Osteoblast (primary cell): ENCODE results near the gene APBB1IP. TPM values are rescaled to one million over a fixed set of nuclear protein-coding genes. Genes with fewer than 3 reads are reported as not detected.

ENCODE experiments used
- DNase-seq: peaks from one replicate; pipeline ENCODE4 v3.0.0; 2011; ENCODE audit warnings: low spot score, mixed read lengths; ENCODE audit not compliant: insufficient read length; ENCODE audit errors: missing footprints
- H2AFZ ChIP-seq: 2 replicates; pipeline ENCODE4 v1.6.0; 2011; ENCODE audit warnings: mild to moderate bottlenecking, low read length
- H3K27ac ChIP-seq: 2 replicates; pipeline ENCODE4 v1.5.1; 2011; ENCODE audit warnings: mild to moderate bottlenecking, low read depth, low read length, moderate library complexity
- H3K27me3 ChIP-seq: 2 replicates; pipeline ENCODE4 v1.6.0; 2012; ENCODE audit warnings: mild to moderate bottlenecking, control low read depth, inconsistent platforms, low read length, moderate library complexity; ENCODE audit not compliant: insufficient read depth
- H3K36me3 ChIP-seq: 2 replicates; pipeline ENCODE4 v1.5.1; 2011; ENCODE audit warnings: mild to moderate bottlenecking, low read length, control low read depth, moderate library complexity; ENCODE audit not compliant: insufficient read depth
- H3K4me1 ChIP-seq: 2 replicates; pipeline ENCODE4 v1.5.1; 2011; ENCODE audit warnings: mild to moderate bottlenecking, low read length, control low read depth, moderate library complexity; ENCODE audit not compliant: insufficient read depth
- H3K4me2 ChIP-seq: 2 replicates; pipeline ENCODE4 v1.6.0; 2011; ENCODE audit warnings: mild to moderate bottlenecking, low read length; ENCODE audit not compliant: insufficient read depth
- H3K4me3 ChIP-seq: fragments of 200-600 bp; sonication (generic); 3 replicates; pipeline ENCODE4 v1.5.1; 2012; ENCODE audit warnings: mild to moderate bottlenecking, low read length, inconsistent platforms; ENCODE audit not compliant: insufficient read depth
- H3K79me2 ChIP-seq: 2 replicates; pipeline ENCODE4 v1.6.0; 2012; ENCODE audit warnings: mild to moderate bottlenecking, low read length, control low read depth, inconsistent platforms; ENCODE audit not compliant: insufficient read depth
- H3K9me3 ChIP-seq: 2 replicates; pipeline ENCODE4 v1.5.1; 2011; ENCODE audit warnings: low read depth, low read length, control low read depth
- H4K20me1 ChIP-seq: 2 replicates; pipeline ENCODE4 v1.6.0; 2012; ENCODE audit warnings: mild to moderate bottlenecking, low read length, control low read depth; ENCODE audit not compliant: insufficient read depth
- total RNA-seq: library from RNA; depleted of rRNA; stranded (reverse); fragments of >200 nt; gene quantifications from 2 replicates; pipeline ENCODE4 v1.2.3, GENCODE V29; 2012
- TF ChIP-seq, protein P1 (sequence below): IDR thresholded peaks from 2 replicates; pipeline ENCODE4 v1.5.1; 2011; ENCODE audit warnings: mild to moderate bottlenecking, low read depth, low read length, moderate library complexity; ENCODE audit errors: extremely low read depth

APBB1IP gene
- total RNA-seq, 1 donor = 14.8 TPM

DNA sequence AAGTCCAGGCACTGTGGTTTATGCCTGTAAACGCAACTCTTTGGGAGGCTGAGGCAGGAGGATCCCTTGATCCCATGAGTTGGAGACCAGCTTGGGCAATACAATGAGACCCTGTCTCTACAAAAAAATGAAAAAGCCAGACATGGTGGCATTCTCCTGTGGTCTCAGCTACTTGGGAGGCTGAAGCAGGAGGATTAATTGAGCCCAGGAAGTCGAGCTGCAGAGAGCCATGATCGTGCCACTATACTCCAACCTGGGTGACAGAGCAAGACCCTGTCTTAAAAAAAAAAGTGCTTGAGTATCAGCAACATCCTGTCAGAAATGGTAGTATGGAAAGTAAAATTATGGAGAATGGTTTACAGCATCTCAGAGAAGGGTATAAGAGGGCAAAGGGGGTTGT, 11.6 kb downstream of the APBB1IP start:
- H3K4me3 ChIP-seq = no peak overlapping the region
- no peaks in the 10 kb centered on the region for H3K4me1 ChIP-seq
- H3K9me3 ChIP-seq = no peaks in the 10 kb centered on the region
- no peaks in the 10 kb centered on the region for H3K36me3 ChIP-seq
- no peaks in the 10 kb centered on the region for H3K27me3 ChIP-seq
- DNase-seq = no peak
- H4K20me1 ChIP-seq = no peaks in the 10 kb centered on the region
- H3K79me2 ChIP-seq = no peaks in the 10 kb centered on the region
- TF ChIP-seq, protein P1, sequence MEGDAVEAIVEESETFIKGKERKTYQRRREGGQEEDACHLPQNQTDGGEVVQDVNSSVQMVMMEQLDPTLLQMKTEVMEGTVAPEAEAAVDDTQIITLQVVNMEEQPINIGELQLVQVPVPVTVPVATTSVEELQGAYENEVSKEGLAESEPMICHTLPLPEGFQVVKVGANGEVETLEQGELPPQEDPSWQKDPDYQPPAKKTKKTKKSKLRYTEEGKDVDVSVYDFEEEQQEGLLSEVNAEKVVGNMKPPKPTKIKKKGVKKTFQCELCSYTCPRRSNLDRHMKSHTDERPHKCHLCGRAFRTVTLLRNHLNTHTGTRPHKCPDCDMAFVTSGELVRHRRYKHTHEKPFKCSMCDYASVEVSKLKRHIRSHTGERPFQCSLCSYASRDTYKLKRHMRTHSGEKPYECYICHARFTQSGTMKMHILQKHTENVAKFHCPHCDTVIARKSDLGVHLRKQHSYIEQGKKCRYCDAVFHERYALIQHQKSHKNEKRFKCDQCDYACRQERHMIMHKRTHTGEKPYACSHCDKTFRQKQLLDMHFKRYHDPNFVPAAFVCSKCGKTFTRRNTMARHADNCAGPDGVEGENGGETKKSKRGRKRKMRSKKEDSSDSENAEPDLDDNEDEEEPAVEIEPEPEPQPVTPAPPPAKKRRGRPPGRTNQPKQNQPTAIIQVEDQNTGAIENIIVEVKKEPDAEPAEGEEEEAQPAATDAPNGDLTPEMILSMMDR = no peak
- no peak overlapping the region for H3K4me2 ChIP-seq
- no peak overlapping the region for H3K27ac ChIP-seq
- H2AFZ ChIP-seq = no peak overlapping the region

DNA sequence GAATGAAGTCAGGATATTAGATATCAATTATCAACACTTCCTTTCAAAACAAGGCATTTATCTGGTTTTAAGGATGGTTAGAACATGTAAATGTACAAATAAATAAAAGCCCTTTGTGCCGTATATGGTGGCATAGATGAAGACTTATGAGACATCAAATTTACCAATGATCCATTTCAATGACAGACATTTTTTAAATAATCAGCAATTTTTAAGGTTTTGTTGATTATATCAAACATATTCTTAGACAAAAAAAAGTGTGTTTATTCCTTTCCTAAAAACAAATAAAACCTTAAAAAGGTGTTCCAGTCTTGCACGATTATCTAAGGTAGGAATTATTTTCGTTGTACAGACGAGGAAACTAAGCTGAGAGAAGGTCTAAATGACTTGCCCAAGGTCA, 13.8 kb downstream of the APBB1IP start:
- Histone ChIP-seq H3K27ac (no peak overlapping the region), H2AFZ (no peak overlapping the region), H3K27me3 (no peaks in the 10 kb centered on the region), H3K4me1 (peaks cover 3% of the 10 kb centered on the region), H3K9me3 (no peaks in the 10 kb centered on the region), H4K20me1 (no peaks in the 10 kb centered on the region), H3K4me3 (no peak overlapping the region), H3K36me3 (no peaks in the 10 kb centered on the region), H3K4me2 (no peak overlapping the region), H3K79me2 (no peaks in the 10 kb centered on the region)
- DNase-seq = no peak
- TF ChIP-seq, protein P1 = no peak

DNA sequence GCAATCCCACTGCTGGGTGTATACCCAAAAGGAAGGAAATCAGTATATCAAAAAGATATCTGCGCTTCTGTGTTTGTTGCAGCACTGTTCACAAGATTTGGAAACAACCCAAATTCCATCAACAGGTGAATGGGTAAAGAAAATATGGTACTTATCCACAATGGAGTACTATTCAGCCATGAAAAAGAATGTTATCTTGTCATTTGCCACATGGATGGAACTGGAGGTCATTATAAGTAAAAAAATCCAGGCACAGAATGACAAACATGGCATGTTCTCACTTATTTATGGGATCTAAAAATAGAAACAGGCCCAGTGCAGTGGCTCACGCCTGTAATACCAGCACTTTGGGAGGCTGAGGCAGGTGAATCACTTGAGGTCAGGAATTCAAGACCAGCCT, 15.7 kb downstream of the APBB1IP start:
- H3K36me3 ChIP-seq = no peaks in the 10 kb centered on the region
- TF ChIP-seq, protein P1 = no peak
- peaks cover 3% of the 10 kb centered on the region for H3K4me1 ChIP-seq
- no peak for DNase-seq
- H3K4me2 ChIP-seq = no peak overlapping the region
- no peak overlapping the region for H2AFZ ChIP-seq
- no peak overlapping the region for H3K27ac ChIP-seq
- H3K79me2 ChIP-seq = no peaks in the 10 kb centered on the region
- no peaks in the 10 kb centered on the region for H3K9me3 ChIP-seq
- no peak overlapping the region for H3K4me3 ChIP-seq
- H3K27me3 ChIP-seq = no peaks in the 10 kb centered on the region
- no peaks in the 10 kb centered on the region for H4K20me1 ChIP-seq

DNA sequence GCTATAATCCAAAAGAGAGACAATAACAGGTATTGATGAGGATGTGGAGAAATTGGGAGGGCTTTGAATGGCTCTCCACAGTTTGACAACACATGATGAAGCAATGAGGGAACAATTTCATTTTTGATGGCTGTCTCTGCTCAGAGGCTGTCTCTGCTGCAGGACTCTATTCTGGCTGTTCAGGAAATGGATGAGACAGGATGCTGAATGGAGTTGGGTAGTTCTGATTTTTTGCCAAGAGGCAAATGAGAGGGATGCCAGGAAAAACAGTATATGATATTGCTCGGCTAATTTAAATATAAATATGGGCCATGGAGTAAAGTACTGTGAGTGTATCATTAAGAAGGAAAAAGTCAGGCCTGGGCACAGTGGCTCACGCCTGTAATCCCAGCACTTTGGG, 16.8 kb downstream of the APBB1IP start:
- Histone ChIP-seq H4K20me1 (no peaks in the 10 kb centered on the region), H3K79me2 (no peaks in the 10 kb centered on the region), H3K36me3 (no peaks in the 10 kb centered on the region), H3K27me3 (no peaks in the 10 kb centered on the region), H3K4me3 (no peak overlapping the region), H3K27ac (no peak overlapping the region), H3K4me1 (peaks cover 3% of the 10 kb centered on the region), H2AFZ (no peak overlapping the region), H3K4me2 (no peak overlapping the region), H3K9me3 (no peaks in the 10 kb centered on the region)
- TF ChIP-seq, protein P1 = no peak
- no peak for DNase-seq
